SIG-M5 treated with dmso at 0.1 percent for 504 hours (cell line): ENCODE data around the gene TANC1.

ENCODE experiments used
- DNase-seq: peaks from one replicate; lab custom pipeline; 2025; ENCODE audit not compliant: unreplicated experiment; lab: John Stamatoyannopoulos, UW

TANC1 gene

DNA sequence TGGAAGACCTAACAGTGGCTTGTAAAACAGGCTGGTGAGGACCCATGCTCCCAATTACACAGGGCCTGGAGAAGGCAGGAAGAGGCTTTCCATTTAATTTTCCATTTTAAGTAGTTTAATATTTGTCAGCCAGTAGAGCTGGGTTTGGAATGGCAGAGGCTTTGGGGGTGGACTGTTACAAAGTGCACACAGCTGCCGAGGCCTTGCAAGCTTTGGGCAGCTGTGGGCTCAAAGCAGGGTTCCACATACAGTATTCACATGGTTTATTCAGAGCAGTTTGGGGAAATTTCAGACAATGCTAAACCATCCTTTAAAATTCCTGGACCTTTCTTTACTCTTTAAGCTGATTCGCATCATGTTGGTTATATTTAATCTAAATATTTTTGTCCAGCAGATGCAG, 185.5 kb downstream of the TANC1 start:
- no peak for DNase-seq

DNA sequence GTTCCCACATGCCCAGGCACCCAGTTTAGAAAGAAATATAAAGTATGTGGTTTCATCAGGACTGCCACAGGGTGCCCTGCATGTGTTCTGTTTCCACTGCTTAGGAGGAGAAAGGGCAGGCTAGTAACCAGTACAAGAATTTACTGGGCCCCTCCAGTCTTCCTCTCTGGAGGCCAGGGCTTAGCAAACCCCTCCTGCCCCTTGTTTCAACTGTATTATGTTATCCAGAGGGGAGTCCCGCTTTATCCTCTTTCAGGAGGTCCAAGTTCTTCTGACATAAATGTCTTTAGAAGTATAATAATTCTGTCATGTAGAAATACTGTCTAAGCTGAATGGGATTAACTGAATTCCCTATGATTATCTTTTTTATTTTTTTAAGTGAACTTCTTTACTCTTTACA, 185.9 kb downstream of the TANC1 start:
- no peak for DNase-seq

DNA sequence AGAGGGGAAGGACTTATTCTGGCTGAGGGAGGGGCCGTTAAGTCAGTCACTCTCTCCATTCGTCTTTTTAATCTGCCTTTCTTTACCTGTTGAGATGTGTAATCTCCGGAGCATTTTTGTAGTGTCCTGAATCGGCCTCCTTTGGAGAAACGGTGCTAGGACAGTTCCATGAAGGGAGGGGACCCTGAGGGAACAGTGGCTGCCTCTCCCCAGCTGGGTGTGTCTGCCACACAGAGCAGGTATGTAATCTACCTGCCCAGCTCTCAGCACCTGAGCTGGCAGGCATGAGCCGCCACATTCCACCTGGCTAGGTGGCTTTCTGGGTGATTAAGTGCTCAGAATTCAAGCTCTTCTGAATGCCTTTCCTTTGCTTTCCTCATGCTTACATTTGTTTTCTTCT, 186.9 kb downstream of the TANC1 start:
- no peak for DNase-seq

DNA sequence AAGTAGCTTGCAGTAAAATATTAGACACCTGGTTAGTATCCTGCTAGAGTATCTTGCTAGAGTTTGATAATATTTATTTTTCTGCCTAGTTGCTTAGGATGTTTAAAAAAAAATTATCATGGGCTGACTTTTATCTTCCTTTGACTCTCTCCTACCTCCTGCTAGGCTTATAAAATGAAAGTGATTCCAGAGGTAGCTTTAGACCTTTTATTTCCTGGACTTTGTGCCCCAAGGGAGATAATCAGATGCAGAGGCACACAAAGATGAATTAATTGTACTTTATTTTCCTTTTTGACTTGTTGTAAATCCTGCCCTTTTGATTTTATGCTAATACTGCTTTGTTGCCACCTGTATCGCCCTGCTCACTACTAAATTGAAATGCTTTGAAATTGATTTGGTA, 187.4 kb downstream of the TANC1 start:
- DNase-seq = no peak

DNA sequence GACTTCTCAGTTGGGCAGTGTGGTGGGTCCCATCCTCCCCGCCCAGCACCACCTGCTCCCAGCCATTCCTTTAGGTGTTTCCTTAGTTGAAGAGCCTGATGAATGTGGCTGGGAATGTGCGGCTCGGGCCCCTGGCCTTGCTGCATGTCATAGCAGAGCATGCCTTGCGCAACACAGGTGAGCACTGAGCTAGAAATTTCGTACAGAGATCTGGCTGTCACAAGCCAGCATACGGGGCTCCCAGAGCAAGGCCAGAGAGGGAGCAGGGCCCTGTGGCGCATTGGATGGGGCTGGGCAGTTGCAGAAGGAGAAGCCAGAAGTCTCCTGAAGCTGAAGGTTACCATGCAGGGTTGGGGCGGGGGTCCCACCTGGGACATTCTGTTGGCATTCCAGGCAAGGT, 188.4 kb downstream of the TANC1 start:
- DNase-seq = no peak

DNA sequence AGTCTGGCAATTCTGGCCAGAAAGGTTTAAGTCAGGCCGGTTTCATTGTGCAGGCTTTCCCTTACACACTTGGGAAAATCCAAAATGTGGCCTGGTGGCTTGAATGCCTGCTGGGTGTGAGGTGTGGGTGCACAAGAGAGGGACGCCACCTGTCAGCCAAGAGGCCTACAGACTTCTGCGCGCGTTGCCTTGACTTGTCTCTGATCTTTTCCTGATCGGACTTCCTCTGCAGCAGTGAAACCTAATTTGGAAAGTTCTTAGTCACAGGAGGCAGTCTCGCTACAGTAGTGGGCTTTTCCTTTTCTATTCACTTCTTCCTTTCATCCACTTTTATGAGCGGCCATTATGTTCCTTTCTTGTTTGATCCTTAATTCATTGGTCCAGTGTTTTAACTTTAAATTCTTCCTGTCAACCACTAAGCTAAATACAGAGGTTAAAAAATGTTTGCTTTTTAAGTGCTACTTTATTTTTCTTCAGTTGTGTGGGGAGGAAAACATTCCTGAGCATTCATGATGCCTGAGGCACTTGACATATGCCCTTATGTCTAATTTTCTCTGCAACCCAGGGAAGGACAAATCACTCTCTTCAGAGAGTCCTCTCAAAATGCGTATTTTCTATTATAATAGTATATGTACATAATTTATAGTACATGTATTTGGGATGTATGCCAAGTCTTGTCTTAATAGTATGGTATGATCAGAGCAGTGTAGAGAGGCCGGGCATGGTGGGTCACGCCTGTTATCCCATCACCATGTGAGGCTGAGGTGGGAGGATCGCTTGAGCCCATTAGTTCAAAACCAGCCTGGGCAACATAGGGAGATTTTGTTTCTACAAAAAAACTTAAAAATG, 189.1 kb downstream of the TANC1 start:
- no peak for DNase-seq

DNA sequence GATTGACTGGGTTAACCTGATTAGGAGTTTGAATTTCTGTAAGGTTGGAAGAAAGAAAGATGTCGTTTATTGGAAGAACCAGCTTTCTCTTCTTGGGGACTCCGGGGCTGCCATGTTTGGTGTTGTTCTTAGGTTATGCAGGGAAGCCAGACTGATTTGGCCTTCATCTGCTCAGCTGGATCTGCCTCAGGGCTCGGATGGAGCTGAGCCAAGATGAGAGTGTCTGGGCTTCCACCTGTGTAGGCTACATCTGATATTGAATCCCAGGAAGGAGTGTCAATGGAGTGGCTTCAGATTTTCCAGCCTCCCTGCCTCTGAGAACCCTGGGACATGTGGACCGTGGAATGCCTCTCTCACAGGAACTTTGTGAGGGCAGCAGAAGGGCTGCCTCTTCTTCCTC, 192.0 kb downstream of the TANC1 start:
- DNase-seq = no peak

DNA sequence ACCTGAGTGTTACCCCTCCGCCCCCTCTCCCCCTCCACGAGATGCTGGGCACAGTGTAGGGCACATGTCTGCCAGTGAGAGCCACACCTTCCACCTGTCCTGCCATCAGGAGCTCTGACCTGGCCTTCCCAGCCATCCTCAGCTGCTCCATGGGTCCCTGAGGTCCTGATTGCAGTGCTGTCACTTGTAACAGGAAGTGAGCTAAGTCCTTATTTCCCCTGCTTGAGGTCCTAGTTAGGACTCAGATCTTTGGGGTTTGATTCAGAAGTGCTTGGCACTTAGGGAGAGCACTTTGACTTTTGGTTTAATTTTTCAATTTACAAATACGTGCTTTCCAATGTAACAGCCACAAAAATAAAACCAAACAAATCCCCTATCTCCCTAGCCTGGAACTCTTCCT, 192.5 kb downstream of the TANC1 start:
- no peak for DNase-seq

DNA sequence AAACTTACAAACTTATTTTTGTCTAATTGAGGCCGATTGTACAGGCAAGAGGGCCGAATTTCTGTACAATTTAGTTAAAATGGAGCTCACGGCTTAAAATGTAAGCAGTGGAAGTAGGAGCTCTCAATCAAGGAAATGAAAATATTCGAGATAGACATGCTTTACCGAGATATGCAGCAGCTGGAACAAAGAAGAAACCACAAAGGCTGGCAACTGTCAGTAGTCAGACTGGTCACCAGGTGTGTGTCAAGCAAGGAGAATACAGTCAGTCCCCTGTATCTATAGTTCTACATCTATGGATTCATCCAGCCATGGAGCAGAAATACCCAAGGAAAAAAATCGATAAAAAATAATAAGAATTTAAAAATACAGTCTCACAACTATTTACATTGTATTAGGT, 195.5 kb downstream of the TANC1 start:
- no peak for DNase-seq

DNA sequence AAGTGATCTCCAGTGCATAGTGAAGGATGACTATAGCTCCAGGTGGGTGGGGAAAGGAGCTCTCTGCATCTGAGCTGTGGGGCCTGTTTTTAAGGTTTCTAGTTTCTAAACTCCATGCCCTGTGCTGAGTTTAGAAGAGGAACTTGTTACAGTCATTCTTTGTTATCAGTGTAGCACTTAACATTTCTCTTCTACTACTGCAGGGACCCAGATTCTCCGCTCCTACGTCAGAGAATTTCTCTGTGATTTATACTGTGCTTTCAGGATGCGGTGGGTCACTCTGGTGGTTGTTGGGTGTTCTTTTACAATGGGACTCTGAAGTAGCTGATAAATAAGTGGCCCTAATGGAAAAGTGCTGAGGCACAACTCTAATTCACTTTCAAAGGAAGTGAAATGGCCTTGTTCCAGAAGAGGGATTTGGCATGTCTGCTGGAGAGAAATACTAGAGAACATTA, 196.0 kb downstream of the TANC1 start:
- DNase-seq = no peak

DNA sequence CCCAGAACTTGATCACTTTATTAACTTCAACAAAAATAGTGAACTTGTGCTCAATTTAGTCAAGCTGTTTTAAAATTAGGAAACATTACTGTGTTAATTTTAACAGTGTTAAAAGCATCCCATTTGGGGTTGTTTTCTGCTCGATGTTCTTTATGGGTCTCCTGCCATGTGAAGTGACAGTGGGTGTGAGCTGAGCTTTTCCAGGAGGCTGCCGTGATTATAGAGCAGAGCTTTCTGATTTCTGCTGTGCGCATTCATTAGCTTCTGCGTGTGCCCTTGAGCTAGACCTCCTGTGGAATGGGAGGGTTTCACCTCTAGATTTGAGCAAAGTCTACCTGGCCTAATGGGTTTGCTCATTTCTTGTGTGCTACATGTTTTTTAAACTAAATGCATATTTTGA, 196.6 kb downstream of the TANC1 start:
- DNase-seq = no peak

DNA sequence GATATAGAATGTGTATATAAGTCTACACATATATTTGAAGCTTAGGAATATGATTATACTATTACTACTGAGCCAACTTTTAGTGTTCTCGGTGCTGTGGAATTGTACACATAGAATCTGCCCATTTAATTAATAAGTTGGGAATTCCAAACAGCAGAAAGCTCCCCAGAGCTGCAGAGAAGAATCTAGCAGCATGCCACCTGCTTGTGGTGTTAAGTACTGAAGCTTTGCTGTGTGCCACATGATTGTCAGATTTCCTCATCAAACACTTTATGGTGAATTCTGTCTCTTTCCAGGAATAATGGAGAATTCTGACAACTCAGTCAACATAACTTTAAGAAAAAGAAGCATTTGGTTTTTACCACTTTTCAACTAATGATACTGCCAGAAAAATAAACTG, 200.3 kb downstream of the TANC1 start:
- no peak for DNase-seq

DNA sequence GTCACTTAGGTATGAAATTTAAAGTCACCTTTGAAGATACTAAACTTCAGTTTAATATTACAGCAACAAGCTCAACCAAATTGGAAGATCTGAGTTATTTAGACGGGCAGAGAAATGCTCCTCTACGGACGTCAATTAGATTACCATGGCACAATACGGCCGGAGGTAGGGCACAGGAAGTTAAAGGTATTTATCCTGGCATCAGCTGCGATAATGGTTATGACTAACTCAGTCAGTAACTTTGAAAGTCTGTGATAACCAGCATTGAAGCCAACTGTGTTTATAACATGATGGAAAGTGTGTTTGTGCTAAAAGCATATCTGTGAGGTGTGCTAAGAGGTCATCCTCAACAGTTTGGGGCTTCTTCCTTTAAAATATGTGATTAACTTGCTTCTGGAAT, 200.7 kb downstream of the TANC1 start:
- no peak for DNase-seq

DNA sequence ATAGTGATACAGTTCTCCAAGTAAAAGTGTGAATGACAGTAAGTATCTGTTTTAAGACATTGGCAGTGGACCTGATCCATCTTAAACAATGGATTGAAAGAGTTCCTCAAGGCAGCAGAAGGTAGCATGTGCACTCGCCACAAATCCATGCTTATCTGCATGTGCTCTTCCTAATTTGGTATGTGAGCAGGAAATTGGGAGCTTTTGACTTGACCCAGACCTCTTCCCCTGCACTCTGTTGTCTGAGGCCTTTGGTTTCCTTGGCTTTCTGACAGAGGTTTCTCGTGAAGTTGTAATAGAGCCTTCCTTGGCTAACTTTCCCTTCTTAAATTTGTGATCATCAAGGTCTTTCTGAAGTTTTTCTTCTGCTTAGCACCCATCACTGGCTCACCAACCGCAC, 204.0 kb downstream of the TANC1 start:
- DNase-seq = no peak

DNA sequence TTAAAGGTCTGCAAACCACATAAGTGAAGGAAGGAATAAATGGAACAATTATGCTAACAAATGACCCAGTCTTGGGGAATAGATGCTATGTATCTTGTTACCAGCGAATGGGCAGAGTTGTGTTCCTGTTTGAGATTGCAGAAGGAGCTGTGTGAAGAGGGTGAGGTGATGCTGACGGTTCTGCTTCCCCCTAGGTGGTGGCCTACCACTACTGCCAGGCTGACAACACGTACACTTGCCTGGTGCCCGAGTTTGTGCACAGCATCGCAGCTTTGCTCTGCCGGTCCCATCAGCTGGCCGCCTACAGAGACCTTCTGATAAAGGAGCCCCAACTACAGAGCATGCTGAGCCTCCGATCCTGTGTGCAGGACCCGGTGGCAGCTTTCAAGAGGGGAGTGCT, 206.3 kb downstream of the TANC1 start:
- no peak for DNase-seq

DNA sequence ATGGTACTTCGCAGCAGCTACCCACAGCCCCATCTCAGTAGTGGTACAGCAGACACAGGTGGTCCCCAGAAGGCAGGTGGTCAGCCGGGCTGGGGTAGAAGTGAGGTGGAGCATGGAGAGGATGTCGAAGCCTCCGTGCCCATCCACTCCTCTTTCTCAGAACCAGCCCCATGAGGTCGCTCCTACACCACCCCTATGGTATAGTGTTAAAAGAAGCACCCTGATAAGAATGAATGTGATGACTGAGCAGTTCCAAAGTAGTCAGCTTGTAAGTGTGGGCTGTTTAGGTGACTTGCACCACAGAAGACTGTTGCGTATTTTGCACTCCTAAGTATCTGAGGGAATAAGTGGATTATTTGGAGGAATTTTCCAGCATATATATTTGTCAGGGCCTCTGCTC, 206.7 kb downstream of the TANC1 start:
- no peak for DNase-seq

DNA sequence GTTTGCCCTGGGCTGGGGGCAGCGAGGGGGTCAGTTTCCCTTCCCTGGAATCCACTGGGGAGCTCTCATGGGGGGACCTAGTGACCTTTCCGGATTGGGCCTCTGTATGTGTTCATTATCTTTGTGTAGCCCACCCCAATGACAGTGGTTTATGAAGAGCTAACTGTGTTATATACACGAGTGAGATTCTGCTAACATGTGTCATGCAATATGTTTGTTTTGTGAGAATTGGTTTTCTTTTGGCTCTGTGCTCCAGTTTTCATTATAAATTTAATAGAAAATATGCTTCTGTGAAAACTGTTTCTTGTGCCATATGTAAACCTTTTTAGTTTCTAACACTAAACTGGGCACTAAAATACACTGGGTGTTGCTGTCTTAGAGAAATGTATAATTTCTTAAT, 207.5 kb downstream of the TANC1 start:
- DNase-seq = no peak

DNA sequence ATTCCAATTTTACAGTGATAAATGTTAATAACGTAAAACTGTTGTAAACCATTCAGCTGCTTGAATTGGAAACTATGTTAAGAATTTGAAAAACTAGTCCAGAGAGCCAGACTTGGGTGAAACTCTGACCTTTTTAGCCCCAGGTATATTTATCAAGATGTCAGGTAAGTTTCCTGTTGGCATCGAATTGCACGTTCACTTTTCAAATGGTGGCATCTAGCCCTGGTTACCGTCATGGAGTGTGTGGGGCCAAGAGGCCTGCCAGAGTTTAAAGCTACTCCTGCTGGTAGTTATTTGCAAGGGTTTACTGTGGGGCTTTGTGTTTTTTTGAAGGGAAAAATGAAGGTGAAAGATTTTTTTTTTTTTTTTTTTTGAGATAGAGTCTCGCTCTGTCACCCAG, 208.1 kb downstream of the TANC1 start:
- no peak for DNase-seq

DNA sequence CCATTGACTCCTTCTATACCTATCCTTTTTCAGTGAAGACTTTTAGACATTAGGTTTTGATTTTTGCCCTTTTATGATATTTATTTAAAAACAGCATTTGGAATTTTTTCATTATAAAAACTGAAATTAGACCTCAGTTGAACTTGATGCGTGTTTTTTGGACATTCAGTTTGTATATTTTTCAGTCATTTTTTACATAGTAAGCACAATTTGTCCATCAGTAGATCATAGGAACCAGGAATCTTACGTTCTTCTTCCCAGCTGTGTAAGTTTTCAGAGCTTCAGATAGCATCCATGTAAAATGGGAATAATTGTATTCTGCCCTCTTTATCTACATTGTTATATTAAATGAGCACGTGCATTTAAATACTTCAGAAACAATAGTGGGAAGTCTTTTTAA, 208.9 kb downstream of the TANC1 start:
- no peak for DNase-seq

DNA sequence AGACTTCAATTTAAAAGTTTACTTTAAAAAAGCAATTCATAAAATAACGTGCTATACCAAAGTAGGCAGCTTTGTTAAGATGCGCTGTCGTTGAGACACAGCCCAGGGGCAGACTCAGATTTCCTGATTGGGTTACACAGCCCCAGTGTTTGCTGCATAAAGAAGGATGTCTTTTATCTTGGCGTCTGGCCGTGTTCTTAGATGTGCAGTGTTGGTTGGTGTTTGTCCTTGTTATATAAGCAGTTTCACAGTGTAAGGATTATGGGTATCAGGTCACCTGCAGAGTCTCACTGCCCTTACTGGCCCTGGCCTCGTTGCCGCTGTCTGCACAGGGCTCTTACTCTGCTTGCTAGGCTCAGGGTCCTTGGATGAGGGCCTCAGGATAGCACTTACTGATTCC, 209.5 kb downstream of the TANC1 start:
- DNase-seq = no peak

DNA sequence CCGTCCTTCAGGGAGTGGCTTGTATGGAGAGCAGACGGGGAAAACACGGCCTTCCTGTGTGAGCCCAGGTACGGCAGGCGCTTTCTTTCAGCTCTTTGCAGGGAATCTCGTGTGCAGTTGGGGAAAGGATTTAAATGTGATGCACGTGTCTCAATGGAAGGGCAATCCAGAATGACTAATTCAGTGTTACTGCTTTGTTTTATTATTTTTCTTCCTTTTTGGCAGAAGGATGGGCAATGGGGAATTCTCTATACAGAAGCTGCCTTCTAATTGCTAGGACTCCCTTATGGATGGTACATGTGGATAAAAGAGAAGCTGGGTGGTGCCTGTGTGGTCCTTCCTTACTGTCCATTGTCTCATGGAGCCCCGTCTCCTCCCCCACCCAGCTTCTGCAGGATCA, 210.7 kb downstream of the TANC1 start:
- DNase-seq = no peak

DNA sequence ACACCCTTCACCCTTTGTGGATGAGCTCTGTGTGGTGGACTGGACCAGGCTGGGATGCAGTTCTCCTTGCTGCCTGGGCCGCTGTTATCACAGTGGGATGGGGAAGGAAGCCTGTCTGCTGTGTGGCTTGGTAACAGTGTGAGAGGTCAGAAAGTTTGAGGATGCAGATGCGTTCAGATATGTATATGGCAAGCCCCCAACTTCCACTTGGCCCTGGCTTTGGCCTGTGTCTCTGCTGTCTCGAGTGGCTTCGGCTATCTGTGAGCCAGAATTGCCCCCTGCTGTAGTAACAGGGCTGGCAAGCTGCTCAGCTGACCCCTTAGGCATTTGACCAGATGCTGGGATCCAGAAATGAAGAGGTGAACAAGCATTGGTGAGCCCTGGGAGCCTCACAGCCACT, 211.3 kb downstream of the TANC1 start:
- DNase-seq = no peak

DNA sequence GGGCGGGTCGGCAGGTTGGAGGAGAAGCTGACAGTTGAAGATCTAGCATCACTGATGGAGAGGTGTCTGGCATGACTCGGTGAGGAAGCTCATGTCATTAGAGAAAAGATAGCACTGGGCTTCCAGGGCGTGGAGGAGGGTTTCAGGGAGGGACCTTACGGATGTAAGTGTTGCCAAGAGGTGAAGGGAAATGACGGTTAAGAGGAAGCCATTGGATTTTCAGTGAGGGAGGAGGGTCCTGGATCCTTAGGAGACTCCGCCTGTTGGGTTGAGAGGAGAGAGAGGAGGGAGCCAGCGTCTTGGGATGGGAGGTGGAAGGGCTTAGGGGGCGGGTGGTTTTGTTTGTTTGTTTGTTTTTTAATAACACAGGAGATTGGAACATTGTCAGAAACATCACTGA, 214.9 kb downstream of the TANC1 start:
- DNase-seq = no peak
